Measurements from ENCODE around the gene ZNF835.

GRCh38 chr19:56623006-56623405 is 48.6 kb downstream of the ZNF835 start:
- TF ChIP-seq CTCF (conservative IDR thresholded peaks at IDR 0.05): no peak
- TF ChIP-seq EZH2 (IDR thresholded peaks at IDR 0.05; ENCODE audit: low read depth): no peak

Data from PC-9 (cell line).